Rectal smooth muscle tissue (tissue), 1 donor: ENCODE data around the gene AOC1.

Experiments used
- H3K27ac ChIP-seq: one replicate; pipeline ENCODE4 v1.7.0; 2013; ENCODE audit warnings: low read depth, low read length, inconsistent platforms
- H3K27me3 ChIP-seq: one replicate; pipeline ENCODE4 v1.7.0; 2013; ENCODE audit warnings: low read length; ENCODE audit not compliant: control insufficient read depth, insufficient read depth
- H3K36me3 ChIP-seq: one replicate; pipeline ENCODE4 v1.7.0; 2013; ENCODE audit warnings: low read length; ENCODE audit not compliant: control insufficient read depth, insufficient read depth
- H3K4me1 ChIP-seq: one replicate; pipeline ENCODE4 v1.7.0; 2013; ENCODE audit warnings: low read length; ENCODE audit not compliant: control insufficient read depth, insufficient read depth
- H3K4me3 ChIP-seq: one replicate; pipeline ENCODE4 v1.7.0; 2013; ENCODE audit warnings: low read length
- H3K9ac ChIP-seq: one replicate; pipeline ENCODE4 v1.7.0; 2013; ENCODE audit warnings: low read length

The AOC1 gene

DNA sequence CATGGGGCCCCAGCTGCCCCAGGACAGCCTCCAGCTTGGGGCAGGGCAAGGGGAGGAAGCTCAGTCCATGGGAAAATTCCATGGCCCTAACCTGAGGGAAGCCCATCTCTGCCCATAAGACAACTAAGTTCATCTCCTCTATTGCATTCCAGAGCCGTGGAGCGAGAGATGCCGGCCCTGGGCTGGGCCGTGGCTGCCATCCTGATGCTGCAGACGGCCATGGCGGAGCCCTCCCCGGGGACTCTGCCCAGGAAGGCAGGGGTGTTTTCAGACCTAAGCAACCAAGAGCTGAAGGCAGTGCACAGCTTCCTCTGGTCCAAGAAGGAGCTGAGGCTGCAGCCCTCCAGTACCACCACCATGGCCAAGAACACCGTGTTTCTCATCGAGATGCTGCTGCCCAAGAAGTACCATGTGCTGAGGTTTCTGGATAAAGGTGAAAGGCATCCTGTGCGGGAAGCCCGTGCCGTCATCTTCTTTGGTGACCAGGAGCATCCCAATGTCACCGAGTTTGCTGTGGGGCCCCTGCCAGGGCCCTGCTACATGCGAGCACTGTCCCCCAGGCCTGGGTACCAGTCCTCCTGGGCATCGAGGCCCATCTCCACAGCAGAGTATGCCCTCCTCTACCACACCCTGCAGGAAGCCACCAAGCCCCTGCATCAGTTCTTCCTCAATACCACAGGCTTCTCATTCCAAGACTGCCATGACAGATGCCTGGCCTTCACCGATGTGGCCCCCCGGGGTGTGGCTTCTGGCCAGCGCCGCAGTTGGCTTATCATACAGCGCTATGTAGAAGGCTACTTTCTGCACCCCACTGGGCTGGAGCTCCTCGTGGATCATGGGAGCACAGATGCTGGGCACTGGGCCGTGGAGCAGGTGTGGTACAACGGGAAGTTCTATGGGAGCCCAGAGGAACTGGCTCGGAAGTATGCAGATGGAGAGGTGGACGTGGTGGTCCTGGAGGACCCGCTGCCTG lies 4.3 kb downstream of the AOC1 start:
- no peak overlapping the region for H3K9ac ChIP-seq
- no peaks in the 10 kb centered on the region for H3K27me3 ChIP-seq
- H3K36me3 ChIP-seq, result no peaks in the 10 kb centered on the region
- H3K4me3 ChIP-seq, result no peak overlapping the region
- H3K27ac ChIP-seq, result no peak overlapping the region
- no peaks in the 10 kb centered on the region for H3K4me1 ChIP-seq

DNA sequence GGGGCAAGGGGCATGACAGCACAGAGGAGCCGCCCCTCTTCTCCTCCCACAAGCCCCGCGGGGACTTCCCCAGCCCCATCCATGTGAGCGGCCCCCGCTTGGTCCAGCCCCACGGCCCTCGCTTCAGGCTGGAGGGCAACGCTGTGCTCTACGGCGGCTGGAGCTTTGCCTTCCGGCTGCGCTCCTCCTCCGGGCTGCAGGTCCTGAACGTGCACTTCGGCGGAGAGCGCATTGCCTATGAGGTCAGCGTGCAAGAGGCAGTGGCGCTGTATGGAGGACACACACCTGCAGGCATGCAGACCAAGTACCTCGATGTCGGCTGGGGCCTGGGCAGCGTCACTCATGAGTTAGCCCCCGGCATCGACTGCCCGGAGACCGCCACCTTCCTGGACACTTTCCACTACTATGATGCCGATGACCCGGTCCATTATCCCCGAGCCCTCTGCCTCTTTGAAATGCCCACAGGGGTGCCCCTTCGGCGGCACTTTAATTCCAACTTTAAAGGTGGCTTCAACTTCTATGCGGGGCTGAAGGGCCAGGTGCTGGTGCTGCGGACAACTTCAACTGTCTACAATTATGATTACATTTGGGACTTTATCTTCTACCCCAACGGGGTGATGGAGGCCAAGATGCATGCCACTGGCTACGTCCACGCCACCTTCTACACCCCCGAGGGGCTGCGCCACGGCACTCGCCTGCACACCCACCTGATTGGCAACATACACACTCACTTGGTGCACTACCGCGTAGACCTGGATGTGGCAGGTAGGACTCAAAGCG lies 5.1 kb downstream of the AOC1 start:
- H3K4me1 ChIP-seq, result no peaks in the 10 kb centered on the region
- H3K9ac ChIP-seq, result no peak overlapping the region
- no peaks in the 10 kb centered on the region for H3K27me3 ChIP-seq
- no peak overlapping the region for H3K27ac ChIP-seq
- H3K36me3 ChIP-seq, result no peaks in the 10 kb centered on the region
- no peak overlapping the region for H3K4me3 ChIP-seq

DNA sequence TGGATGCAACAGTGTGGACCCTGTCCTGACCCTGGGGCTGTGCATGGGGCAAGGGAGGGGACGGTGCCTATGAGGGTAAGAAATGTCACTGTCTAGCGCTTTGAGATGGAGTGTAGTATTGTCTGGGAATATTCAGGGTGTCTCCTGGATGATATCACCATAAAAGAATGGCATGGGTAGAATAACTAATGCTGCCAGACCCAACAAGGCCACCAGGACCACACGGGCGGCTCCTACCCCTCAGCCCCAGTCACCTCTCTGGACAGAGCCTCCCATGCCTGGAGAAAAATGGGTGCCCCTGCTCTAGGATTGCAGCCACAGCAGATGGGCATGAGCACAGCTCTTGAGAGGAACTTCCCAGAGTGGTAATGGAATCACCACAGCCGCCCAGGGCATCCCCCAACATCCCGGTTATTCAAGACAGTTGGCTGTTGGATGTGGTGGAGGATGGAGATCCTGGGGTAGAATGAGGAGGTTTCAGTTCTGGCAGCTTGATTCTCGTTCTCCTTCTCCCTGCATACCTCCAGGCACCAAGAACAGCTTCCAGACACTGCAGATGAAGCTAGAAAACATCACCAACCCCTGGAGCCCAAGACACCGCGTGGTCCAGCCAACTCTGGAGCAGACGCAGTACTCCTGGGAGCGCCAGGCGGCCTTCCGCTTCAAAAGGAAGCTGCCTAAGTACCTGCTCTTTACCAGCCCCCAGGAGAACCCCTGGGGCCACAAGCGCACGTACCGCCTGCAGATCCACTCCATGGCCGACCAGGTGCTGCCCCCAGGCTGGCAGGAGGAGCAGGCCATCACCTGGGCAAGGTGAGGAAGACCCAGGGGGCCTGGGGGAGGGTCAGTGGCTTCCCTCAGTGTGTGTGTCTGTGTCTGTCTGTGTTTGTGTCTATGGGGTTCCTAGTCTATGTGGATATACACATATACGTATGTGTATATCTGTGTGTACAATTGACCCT lies 6.2 kb downstream of the AOC1 start:
- no peak overlapping the region for H3K27ac ChIP-seq
- H3K9ac ChIP-seq, result no peak overlapping the region
- no peaks in the 10 kb centered on the region for H3K36me3 ChIP-seq
- no peaks in the 10 kb centered on the region for H3K27me3 ChIP-seq
- H3K4me1 ChIP-seq, result no peaks in the 10 kb centered on the region
- no peak overlapping the region for H3K4me3 ChIP-seq

DNA sequence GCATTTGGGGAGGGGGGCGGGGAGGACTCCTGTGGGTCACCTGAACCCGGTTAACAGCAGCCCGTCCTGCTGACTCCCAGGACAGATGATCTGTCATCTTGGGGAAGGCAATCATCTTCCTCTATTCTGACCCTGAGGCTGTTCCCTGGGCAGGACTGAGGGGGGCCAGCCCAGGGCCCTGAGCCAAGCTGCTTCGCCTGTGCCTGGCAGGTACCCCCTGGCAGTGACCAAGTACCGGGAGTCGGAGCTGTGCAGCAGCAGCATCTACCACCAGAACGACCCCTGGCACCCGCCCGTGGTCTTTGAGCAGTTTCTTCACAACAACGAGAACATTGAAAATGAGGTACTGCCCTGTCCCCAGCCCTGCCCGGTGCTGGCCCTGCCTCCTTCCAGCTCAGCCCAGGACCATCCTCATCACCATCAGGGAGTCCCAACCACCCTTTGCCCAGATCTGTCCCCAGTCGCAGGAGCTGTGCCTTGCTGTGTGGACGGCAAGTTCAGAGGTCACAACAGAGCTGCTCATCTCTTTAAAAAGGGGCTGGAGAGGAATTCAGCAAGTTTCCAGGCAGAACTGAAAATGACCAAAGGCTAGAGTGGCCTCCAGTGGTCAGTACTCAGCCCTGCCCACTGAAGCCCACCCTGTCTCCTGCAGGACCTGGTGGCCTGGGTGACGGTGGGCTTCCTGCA lies 8.1 kb downstream of the AOC1 start:
- Histone ChIP-seq H3K27me3 (no peaks in the 10 kb centered on the region), H3K27ac (no peak overlapping the region), H3K36me3 (no peaks in the 10 kb centered on the region), H3K4me3 (no peak overlapping the region), H3K4me1 (no peaks in the 10 kb centered on the region), H3K9ac (no peak overlapping the region)

DNA sequence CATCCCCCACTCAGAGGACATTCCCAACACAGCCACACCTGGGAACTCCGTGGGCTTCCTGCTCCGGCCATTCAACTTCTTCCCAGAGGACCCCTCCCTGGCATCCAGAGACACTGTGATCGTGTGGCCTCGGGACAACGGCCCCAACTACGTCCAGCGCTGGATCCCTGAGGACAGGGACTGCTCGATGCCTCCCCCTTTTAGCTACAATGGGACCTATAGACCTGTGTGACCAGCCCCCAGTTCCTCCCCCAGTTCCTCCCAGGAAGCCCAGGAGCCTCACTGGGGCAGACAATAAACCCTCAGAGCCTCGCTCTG lies 8.6 kb downstream of the AOC1 start:
- no peaks in the 10 kb centered on the region for H3K27me3 ChIP-seq
- H3K27ac ChIP-seq, result no peak overlapping the region
- no peaks in the 10 kb centered on the region for H3K36me3 ChIP-seq
- H3K9ac ChIP-seq, result no peak overlapping the region
- H3K4me3 ChIP-seq, result no peak overlapping the region
- no peaks in the 10 kb centered on the region for H3K4me1 ChIP-seq

DNA sequence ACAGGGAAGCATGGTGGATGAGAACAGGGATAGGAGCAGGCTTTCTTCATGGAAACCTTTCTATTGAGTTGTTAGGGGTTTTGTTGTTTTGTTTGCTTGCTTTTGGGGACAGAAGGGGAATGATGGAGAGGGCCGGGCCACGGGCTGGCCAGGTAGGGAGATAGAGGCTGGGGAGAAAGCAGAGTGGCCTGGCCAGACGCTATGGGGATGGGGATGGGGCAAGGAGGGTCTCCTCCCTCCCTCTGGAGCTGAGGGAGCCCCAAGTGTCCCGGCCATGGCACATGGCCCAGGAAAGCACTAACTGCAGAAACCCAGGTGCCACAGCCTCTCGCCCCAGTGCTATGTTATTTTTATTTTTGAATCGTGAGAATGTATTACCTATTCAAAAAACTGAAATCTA lies 10.0 kb downstream of the AOC1 start:
- Histone ChIP-seq H3K36me3 (no peaks in the 10 kb centered on the region), H3K4me3 (no peak overlapping the region), H3K27ac (no peak overlapping the region), H3K9ac (no peak overlapping the region), H3K4me1 (no peaks in the 10 kb centered on the region), H3K27me3 (no peaks in the 10 kb centered on the region)

DNA sequence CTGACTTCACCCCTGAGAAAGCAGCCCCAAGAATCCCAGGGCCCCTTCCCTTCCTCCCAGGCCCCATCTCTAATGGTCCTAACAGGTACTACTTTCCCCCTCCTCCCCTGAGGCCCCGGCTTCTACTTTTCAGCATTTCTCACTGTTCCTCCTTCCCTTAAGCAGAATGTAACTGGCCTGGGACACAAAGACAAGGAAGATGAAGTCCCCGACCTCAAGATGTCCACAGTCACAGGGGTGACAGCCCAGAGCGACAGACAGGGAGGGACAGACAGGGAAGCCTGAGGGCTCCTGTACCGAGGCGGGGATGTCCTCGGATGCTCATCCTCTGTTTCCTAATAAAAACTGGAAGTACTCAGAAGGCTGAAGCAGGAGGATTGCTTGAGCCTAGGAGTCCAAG lies 11.6 kb downstream of the AOC1 start:
- Histone ChIP-seq H3K27ac (no peak overlapping the region), H3K4me1 (no peaks in the 10 kb centered on the region), H3K4me3 (no peak overlapping the region), H3K36me3 (no peaks in the 10 kb centered on the region), H3K27me3 (no peaks in the 10 kb centered on the region), H3K9ac (no peak overlapping the region)

DNA sequence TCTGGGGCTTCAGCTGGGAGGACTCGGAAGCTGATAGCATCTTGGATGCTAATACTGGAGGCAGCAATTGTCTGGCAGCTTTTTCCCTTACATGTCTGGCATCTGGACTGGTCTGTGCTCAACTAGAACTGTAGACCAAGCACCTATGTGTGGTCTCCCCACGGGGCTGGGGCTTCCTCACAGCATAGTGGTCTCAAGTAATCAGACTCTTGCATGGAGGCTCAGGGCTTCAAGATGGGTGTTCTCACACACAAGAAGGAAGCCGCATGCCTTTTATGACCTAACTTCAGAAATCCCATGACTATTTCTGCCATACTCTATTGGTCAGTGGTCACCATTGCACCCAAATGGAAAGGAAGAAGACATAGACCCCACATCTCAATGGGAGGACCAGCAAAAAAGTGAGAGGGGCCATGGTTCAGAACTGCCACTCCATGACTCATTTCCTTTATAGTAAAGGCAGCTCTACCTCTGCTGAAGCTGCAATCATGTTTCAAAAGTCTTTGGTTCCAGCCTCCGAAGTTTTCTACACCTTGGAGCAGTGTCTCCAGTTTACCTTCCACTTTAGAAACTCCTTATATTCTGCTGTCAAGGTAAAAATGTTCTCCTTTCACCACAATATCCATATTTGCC lies 14.7 kb downstream of the AOC1 start:
- H3K9ac ChIP-seq, result no peak overlapping the region
- H3K4me3 ChIP-seq, result no peak overlapping the region
- no peaks in the 10 kb centered on the region for H3K27me3 ChIP-seq

DNA sequence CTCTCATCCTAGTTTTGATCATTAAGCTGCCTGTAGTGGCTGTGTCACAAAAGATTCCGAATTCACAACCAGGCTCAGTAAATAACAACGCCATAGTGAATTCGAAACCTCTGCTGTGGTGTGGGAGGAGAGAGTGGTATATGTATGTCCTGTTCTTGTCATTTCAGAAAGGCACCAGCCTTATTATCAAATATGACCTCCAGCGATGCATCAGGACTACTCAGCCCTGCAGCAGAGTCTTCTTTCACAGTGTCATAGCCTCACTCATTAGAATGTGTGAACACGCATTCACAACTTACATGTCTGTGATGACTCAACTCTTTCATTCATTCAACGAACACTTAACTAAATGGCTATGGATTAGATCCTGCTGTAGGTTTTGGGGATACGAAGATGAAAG lies 15.3 kb downstream of the AOC1 start:
- no peak overlapping the region for H3K9ac ChIP-seq
- no peaks in the 10 kb centered on the region for H3K4me1 ChIP-seq
- H3K27ac ChIP-seq, result no peak overlapping the region
- no peaks in the 10 kb centered on the region for H3K36me3 ChIP-seq
- H3K4me3 ChIP-seq, result no peak overlapping the region
- H3K27me3 ChIP-seq, result no peaks in the 10 kb centered on the region

More for the DNA sequence above, 14.7 kb downstream of the AOC1 start:
- Histone ChIP-seq H3K4me1 (no peaks in the 10 kb centered on the region), H3K36me3 (no peaks in the 10 kb centered on the region), H3K27ac (no peak overlapping the region)

DNA sequence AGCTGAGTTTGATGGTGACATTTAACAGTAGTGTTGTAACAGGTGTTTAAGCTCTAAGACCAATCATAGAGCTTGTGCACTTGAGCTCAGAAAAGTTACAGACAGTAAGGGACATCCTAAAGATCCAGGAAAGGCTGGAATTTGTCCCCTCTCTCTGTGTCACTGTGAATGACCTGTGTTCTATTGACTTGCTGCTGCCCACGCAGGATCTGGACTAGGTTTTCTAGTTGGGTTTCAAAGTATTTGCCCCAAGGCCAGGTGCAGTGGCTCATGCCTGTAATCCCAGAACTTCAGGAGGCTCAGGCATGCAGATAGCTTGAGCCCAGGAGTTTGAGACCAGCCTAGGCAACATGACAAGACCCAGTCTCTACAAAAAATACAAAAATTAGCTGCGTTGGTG lies 17.1 kb downstream of the AOC1 start:
- Histone ChIP-seq H3K9ac (no peak overlapping the region), H3K27ac (no peak overlapping the region), H3K4me3 (no peak overlapping the region), H3K27me3 (no peaks in the 10 kb centered on the region), H3K36me3 (no peaks in the 10 kb centered on the region), H3K4me1 (no peaks in the 10 kb centered on the region)

DNA sequence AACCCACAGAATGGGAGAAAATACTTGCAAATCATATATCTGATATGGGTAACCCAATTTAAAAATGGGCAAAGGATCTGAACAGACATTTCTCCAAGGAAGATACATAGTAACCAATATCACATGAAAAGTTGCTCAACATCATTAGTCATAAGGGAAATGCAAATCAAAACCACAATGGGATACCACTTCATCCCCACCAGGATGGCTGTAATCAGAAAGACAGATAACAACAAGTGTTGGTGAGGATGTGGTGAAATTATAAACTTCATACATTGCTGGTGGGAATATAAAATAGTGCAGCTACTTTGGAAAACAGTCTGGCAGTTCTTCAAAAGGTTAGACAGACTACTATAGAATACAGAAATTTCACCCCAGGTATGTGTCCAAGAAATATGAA lies 19.3 kb downstream of the AOC1 start:
- H3K4me3 ChIP-seq, result no peak overlapping the region
- no peaks in the 10 kb centered on the region for H3K27me3 ChIP-seq
- no peak overlapping the region for H3K27ac ChIP-seq
- no peak overlapping the region for H3K9ac ChIP-seq
- H3K36me3 ChIP-seq, result no peaks in the 10 kb centered on the region
- no peaks in the 10 kb centered on the region for H3K4me1 ChIP-seq
